Measurements from ENCODE around the gene DDX25.
"Not testable (repeated sequence)": the region's sequence is repeated elsewhere in the genome, so short reads cannot be mapped to it uniquely, and the experiment has no call there.

Gene DDX25
- total RNA-seq, result 0 to 0.07 reads per million in 2 donors

DNA sequence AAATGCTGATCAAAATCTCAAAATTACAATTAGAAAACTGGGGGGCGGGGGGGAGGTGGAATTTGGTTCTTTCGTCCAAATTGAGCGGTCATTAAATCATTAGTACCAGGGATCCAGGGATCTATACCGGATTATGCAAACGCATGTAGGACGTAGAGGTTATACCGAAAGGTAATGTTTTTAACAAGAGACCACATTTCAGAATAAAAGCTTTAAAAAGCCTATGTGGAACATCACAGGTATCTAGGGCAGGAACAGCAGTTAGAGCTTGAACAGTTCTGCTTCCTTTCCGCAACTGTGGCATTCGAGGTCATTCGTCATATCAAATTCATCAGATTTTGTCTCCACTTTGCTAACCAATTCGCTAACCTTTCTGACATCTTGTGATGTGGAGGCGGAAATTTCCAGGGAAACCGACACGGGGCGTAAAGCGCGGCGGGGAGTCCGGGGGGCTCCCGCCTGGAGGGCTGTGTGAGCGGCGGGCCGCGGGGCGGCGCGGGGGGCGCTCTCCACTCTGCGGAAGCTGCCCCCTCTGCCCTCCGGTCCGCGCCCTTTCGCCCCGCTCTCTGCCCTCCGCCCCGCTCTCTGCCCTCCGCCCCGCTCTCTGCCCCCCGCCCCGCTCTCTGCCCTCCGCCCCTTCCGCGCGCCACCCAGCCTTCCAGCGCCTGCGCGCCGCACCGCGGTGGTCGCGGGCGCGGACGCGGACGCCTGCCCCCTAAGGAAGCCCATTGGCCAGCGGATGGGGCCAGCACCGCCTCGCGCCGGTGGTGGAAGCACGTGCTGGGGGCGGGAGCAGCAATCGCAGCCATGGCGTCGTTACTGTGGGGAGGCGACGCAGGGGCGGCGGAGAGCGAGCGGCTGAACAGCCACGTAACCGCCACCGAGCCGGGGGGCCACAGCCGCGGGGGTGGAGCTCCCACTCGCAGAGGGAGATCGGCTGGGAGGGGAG is at the start of gene DDX25:
TSS of gene DDX25 (plus strand) at position 798 of the 949 bp plus-strand sequence. CDS start at position 808, 10 bp downstream.
- DNase-seq, result peak in 3 of 5 experiments; percentile 6 to 26 (median 6)

DNA sequence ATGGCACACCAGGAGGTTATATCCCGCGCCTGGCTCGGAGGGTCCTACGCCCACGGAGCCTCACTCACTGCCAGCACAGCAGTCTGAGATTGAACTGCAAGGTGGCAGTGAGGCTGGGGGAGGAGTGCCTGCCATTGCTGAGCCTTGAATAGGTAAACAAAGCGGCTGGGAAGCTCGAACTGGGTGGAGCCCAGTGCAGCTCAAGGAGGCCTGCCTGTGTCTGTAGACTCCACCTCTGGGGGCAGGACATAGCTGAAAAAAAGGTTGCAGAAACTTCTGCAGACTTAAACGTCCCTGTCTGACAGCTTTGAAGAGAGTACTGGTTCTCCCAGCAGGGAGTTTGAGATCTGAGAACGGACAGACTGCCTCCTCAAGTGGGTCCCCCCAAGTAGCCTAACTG is 46.6 kb upstream of the DDX25 start:
- not testable (repeated sequence) for DNase-seq

DNA sequence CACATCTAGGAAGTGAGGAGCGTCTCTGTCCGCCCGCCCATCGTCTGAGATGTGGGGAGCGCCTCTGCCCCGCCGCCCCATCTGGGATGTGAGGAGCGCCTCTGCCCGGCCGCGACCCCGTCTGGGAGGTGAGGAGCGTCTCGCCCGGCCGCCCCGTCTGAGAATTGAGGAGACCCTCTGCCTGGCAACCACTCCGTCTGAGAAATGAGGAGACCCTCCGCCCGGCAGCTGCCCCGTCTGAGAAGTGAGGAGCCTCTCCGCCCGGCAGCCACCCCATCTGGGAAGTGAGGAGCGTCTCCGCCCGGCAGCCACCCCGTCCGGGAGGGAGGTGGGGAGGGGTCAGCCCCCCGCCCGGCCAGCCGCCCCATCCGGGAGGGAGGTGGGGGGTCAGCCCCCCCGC is 41.5 kb upstream of the DDX25 start:
- DNase-seq, result not testable (repeated sequence)

DNA sequence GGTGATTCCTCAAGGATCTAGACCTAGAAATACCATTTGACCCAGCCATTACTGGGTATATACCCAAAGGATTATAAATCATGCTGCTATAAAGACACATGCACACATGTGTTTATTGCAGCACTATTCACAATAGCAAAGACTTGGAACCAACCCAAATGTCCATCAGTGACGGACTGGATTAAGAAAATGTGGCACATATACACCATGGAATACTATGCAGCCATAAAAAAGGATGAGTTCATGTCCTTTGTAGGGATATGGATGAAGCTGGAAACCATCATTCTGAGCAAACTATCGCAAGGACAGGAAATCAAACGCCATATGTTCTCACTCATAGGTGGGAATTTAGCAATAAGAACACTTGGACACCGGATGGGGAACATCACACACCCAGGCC is 39.0 kb upstream of the DDX25 start:
- not testable (repeated sequence) for DNase-seq

DNA sequence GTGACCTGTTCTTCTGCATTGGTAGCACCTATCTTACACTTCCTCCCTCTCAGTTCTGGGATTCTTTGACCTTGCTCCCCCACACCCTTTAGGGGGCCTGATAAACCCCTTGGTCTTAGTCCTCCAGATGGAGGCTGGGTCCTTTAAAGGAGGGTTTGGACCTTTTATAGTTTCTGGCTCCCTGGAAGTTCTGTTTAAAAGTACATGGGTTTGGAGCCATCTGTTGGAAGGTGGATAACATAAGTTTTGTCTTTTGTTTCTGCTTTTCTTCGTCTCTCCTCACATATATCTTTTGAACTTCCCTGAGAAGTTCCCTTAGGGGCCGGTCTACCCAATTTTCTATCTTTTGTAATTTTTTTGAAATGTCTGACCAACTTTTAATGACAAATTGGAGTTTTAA is 34.8 kb upstream of the DDX25 start:
- DNase-seq, result no peak

DNA sequence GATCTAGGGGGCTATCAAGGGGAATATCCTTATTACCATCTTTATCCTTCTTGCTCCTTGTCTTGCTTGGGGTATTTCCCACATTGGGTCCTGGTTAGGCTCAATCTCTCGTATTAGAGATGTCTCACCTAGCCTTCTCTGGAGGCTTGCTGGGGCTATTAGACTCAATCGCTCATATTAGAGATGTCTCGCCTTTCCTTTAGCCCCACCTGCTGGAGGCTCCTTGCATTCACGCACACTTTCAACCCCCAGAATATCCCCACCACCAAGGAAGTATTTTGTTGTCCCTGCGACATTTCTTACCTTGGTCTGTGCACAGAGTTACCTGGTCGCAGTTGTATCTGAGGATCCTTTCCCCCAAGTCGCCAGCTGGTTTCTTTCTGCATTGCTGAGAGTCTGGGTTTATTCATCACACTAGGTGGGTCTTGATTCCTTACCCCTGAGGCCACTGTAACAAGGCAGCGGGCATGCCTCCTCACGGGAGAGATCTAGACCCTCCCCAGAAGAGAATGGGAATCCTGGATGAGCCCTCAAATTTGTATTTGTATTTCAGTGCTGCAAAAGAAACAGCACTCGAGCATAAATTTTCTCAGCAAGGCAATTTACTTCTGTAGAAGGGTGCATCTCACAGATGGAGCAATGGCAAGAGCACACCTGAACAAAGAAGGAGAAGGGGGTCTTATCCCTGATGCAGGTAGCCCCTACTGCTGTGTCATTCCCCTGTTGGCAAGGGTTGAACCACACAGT is 32.7 kb upstream of the DDX25 start:
- peak in 1 of 5 experiments; percentile 44 for DNase-seq

DNA sequence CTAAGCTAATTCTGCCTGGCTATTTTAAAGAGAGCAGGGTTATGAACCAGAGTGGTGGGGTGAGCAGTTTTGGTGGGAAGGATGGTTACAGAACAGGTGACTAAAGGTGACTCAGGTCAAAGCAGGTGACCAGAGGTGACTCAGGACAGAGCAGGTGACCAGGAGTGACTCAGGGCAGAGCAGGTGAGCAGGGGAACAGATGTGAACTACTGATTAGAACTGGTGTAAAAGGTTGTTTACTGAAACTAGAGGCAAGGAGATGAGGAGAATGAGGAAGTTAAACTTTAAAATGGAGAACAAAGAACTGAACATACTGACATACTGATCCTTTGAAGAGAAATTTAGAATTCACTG is 32.2 kb upstream of the DDX25 start:
- DNase-seq, result no peak

DNA sequence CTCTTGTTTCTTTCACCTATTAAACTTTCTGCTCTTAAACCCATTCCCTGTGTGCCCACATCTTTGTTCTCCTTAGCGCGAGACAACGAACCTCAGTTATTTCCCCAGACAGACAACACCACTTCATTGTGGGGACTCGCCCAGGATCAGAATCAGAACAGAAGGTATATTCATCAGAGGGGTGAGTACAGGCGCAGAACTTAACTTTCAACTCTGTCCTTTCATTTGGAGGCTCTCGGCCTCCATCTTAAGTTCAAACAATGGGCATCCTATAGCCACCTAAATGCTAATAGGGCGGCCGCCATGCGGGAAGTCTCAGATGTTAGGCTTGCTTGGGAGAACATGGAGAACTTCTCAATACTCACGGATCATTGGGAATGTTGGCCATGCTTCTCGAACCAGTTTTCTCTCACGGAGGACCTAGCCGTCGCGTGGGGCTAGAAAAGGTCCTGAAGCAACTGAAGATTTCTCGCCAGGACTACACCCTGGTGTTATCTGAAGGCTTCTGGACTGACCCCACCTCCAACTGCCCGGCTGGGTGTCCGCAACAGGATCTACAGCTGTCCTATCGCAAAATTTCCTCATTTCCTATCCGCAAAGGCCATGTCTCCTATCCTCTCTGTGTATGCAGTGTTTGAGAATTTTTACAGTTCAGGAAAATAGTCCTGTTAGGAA is 30.3 kb upstream of the DDX25 start:
- no peak for DNase-seq

DNA sequence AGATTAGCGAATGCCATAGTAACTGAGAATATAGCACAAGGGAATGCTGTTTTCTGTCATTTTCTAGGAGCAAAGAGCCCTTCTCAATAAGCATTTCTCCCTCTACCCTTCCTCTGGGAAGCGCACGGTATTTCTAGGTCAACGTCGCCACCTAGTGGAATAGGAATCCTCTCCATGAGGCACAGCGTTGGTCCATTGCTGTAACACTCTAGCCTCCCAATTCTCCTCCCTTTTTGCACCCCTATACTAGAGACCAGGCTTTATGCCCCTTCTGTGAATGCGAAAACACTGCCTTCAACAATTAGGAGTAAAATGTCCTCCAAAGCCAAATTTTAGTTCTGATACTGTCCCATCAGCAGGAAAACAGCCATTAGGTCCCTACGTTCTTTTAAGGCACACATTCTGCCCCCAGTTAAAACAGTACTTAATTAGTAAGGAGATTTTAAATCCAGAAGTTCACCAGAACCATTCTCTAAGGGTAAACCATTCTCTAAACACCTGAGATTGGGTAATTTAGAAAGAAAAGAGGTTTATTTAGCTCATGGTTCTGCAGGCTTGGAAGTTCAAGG is 29.7 kb upstream of the DDX25 start:
- DNase-seq, result peak in 2 of 5 experiments; percentile 7 to 48

DNA sequence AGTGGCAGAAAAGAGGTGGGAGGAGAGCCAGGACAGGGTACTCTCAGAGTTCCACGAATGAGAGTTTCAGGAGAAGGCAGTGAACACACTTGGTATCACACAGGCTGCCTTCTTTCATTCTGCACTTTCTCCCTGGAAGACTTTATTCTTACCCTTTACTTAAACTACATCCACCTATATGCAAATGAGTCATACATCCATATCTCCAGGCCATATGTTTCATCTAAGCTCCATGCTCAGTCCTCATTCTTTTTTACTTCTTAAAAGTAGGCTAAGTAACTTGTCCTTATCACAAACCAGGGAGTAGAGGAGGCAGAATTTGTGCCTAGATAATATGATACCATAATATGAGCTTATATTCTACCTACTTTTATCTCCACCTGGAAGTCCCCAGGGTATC is 23.0 kb upstream of the DDX25 start:
- DNase-seq, result no peak

DNA sequence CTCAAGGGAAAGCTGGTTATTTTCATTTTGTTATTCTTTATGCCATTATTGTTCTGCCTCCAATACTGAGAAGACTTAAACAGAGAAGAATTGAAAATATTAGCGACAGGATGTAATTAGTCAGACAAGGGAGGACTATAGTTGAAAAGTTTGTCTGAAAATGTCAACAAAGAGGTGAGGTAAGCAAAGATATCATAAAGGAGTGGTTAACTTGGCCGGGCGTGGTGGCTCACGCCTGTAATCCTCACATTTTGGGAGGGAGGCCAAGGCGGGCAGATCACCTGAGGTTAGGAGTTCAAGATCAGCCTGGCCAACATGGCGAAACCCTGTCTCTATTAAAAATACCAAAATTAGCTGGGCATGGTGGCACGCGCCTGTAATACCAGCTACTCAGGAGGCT is 20.9 kb upstream of the DDX25 start:
- no peak for DNase-seq

DNA sequence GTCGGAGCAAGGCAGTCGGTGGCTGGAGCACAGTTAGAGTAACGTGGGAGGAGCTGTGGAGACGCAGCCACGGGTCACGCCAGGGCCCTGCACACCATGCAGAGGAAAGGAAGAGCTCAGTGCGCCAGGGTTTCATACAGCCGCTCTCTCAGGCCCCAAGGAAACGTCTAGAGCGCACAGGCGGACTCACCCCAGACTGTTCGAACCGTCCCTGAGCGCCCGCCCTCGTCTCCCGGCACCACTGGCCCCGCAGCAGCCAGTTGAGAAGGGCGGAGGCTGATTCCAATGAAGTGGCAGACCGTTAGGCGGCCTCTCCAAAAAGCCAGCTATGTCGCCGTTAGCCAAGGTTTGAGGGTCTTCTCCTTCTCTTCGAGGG is 17.3 kb upstream of the DDX25 start:
- DNase-seq, result peak in 4 of 5 experiments; percentile 18 to 86 (median 24)

DNA sequence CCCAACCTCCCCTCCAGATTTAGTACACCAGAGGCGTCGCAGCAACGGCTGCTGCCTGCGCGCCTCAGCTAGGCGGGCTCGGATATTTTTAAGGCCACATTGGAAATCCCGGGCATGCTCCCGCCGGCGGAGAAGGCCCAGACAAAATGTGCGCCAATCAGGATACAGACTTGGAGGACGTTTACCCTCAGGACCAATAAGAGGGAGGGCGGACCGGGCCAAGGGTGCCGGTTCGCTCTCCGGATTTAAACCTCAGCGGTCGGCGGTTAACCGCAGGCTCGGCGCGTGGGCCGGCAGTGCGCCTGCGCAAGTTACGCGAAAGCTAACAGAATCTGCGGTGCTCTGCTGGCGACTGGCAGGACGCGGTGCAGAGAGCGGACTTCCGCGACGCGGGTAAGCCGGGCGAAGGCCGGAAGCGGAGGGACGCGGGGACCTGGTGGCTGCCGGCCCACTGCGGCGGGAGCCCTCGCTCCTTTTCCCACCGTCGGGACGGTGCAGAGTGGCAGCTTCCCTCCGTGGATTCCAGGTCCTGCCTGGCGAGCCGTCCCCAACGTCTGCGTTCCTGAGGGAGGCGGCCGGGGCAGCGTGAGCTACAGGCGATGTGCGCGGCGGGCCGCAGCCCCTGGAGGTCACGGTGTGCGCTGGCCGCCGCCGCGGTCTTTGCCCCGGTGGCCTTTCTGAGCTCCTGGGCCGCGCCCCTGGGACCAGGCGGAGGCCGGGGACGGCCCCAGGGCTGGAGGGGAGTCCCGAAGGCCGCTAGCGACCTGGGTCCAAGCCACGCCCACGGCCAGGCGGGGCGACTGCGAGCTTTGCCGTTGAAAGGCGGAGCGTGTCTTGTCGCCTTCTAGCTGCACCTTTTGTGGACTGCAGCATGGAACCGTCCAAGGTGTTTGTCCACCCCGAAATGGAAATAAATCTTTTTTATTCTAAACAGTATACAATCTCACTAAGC is 16.7 kb upstream of the DDX25 start, which contains the start of gene HYLS1:
TSS of gene HYLS1 (plus strand) at position 296 of the 952 bp plus-strand sequence. CDS start 11,701 bp downstream, outside the sequence.
- peak; percentile 92 to 99 (median 96) for DNase-seq

DNA sequence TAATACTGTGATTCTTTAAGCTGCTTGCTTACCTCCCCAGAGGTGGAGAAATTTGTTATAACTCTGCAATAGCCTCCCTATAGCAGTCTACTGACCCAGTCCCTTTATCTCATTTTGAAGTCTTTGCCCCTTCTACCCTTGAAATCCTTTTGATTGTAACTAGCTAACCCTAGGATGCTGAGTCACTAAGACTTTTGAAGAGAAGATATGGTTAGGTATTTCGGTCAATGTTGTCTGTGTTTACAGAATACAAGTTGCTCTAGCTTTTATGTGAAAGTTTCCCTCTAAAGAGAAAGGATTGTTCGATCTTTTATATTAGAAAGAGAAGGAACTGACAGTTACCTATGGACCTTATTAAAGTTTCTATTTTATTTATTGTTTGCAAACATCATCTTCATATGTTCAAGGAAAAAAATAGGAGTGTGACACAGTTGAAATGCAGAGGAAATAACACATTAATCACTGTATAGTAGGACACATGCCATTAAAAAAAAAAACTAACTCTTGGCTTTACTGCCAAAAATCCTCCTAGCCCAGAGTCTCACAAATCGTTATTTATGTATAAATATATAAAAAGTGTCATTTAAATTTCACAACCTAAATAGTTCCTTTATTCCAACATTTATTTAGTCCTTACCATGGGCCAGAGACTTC is 13.7 kb upstream of the DDX25 start:
- no peak for DNase-seq

DNA sequence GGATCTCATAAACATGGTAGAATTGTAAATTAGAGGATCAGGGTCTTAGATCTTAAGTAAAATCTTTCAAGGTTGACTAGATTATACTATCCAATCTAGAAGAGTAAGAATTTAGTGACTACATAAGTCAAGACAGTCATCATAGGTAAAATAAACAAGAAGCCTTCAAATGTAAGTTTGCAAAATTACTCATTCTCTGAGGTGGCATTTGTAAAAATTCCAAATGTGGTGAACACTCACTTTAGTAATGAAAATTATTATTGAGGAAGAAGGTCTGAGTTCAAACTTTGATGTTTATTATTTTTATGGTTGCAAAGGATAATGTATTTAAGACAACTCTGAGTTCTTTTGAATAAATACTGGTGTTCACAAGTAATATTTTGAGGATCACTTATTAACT is 12.2 kb upstream of the DDX25 start:
- DNase-seq, result no peak

DNA sequence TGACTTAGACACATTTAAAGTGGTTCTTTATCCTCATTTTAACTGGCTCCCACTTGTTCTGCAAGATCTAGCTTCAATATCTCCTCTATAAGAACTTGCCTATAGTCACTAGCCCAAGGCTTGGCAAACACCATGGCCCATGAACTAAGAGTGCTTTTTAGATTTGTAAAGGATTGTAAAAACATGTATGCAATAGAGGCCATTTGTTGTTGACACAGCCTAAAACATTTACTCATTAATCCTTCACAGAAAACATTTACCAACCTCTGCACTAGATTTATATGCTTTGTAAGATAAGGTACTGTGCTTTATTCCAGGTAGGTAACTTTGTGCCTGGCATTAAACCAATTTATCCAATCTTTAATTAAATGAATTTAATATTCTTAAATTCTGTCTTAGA is 11.3 kb upstream of the DDX25 start:
- DNase-seq, result no peak

DNA sequence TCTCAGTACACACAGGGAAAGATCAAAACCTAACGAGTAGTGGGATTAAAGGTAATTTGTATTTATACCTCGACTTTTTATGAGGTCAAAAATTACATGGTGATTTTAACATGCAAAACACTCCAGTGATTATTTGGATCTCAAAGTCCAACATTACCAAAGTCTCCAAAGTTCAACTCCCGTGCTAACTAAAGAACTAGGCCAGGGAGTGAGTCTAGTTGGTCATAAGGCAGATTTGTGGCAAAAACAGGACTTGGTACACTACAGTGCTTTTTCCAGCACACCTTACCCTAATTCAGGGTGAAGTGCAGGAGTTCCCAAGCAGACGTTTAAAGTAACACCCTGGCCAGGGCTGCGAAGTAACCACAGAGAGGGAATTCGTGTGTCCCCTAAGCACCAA is 2.4 kb upstream of the DDX25 start:
- DNase-seq, result no peak

DNA sequence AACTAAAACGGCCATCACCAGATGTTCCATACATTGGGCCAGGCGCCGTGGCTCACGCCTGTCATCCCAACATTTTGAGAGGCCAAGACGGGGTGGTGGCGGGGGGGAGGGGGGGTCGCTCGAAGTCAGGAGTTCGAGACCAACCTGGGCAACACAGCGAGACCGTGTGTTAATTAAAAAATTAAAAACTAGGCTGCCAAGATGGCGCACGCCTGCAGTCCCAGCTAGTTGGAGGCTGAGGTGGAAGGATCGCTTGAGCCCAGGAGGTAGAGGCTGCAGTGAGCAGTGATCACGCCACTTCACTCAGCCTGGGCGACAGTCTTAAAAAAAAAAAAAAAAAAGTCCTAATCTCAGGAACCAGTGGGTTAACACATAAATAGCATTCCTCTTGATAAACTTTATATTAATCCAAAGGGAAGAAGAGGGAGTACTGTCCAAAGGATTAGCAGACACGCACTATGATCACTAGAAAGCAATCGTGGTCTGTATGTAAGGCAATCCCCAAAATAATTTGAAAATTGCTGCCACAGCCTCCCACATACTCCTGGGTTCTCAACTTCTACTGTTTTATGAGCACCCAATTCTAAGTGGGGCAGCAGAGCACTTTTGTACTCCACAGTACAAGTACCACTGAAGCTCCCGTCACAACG is 1.9 kb upstream of the DDX25 start:
- DNase-seq, result peak in 1 of 5 experiments; percentile 17

DNA sequence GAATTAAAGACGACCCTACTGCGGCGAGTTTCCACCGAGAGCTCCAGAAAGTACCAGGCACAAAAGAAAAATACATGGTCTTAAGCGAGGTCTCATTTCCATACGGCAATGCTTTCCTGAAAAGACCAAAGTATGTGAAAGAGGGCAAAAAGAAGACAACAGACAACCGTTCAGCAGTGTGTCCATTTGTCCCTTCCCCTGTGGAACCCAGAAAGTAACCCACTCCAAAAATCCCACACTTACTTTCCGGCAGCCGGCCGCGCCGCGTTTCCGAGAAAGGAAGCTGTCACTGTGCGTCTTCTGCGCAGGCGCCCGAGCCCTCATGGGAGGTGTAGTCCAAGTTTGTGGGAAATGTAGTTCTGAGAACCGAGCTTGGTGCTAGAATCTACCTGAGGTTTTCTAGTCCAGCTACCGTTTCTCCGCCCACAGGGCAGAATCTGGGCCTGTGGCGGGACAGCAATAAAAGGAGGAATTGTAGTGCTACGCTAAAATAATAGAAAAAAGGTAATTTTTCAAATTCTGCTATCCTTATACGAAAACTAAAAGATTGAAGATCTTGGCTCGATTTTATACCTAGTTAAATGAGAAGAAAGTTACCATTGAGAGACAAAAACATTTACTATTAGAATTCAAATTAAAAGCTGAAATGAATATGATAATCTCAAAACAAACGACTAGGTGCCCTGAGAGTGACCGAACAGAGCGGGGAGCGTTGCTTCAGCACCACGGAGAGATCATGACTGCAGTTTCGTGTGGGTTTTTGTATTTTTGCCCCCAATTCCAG is 1.2 kb upstream of the DDX25 start, which contains the start of gene PUS3:
TSS of gene PUS3 (minus strand) at position 280 of the 784 bp plus-strand sequence. CDS start 6,922 bp downstream, outside the sequence.
- peak; percentile 74 to 87 (median 81) for DNase-seq

Data from T-helper 2 cell (primary cell).